ENCODE measurements around the gene LTA4H.

The LTA4H gene

DNA sequence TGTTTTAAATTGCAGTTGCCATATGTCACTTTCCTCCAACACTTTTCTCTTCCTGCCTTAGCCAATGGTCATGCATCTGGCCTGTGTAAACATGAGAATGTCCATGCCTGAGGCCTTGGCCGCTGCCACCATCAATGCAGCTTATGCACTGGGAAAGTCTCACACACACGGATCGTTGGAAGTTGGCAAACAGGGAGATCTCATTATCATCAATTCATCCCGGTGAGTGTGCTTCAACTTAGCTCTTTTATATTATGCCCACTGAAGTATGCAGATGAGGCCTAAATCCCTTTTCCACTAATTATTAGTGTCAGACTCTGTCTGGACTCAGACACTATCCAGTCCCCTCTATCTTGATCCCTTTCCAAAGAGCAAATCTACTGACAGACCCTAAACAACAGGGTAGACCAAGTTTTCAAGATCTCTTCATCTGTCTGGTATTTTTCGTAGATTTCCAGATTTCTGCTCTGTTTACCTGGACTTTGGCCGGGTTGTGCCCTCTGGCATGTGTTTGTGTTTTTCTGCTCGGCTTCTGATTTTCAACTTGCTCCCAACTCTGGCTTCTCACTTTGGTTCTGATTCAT is 69.0 kb downstream of the LTA4H start:
- in situ Hi-C loops (cut with MboI; ENCODE audit: low sequenced_read_pairs), result no loop called here

DNA sequence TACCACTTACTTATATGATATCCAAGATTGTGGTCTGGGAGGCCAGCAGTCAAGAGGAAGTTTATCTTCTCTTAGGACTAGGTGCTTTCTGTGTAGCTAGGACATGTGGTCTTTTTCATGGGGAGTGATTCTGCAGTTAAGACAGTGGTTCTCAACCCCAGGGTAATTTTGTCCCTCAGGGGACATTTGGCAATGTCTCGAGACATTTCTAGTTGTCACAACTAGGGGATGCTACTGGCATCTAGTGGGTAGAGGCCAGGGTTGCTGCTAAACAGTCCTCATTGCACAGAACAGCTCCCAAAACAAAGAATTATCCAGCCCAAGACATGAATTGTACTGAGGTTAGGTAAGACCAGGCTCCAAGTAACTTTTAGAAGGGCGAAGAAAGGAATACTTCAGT is 72.3 kb downstream of the LTA4H start:
- in situ Hi-C loops (cut with MboI; ENCODE audit: low sequenced_read_pairs), result no loop called here

DNA sequence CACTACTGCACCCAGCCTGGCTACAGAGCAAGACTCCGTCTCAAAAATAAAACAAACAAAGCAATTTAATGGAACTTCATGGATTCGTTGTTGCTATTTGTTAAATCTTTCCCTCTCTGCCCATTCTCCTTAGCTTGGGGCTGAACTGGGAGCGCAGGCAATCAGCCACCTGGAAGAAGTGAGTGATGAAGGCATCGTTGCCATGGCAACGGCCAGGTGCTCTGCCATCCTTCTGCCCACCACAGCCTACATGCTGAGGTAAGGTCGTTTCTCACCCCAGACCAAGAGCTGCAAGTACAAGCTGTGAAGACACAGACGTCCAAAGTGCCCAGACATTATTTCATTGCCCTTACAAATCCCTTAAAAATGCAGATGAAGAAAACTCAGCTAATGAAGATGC is 73.2 kb downstream of the LTA4H start:
- in situ Hi-C loops (cut with MboI; ENCODE audit: low sequenced_read_pairs), result no loop called here

DNA sequence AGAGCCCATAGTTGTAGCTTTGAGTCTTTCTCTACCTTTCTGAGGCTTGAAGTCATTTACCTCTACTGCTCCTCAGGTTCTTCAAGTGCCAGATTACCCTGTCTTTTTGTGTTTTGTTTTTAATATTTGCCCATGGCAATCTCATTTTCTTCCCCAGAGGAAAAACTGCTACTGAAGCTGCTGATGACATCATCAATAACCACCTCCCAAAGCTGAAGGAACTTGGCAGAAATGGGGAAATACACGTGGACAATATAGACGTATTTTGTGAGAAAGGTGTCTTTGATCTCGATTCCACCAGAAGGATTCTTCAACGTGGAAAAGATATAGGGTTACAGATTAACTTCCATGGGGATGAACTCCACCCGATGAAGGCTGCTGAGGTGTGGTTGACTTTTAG is 75.1 kb downstream of the LTA4H start:
- in situ Hi-C loops (cut with MboI; ENCODE audit: low sequenced_read_pairs), result no loop called here

DNA sequence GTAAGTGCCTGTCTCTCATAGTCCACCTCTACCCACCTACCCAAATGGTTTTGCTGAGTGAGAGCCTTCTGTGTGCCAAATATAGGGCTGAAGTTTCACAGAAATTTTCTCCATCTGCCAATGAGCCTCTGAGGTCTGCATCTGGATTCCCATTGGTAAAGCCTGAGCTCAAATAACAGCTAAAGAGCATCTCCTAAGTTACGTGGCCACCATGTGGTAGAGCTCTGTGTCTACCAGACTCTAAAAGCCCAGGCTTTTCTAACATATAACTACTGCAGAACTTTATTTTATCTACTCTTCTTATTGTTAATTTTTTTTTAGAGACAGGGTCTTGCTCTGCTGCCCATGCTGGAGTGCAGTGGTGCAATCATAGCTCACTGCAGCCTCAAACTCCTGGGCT is 76.3 kb downstream of the LTA4H start:
- in situ Hi-C loops (cut with MboI; ENCODE audit: low sequenced_read_pairs), result no loop called here

DNA sequence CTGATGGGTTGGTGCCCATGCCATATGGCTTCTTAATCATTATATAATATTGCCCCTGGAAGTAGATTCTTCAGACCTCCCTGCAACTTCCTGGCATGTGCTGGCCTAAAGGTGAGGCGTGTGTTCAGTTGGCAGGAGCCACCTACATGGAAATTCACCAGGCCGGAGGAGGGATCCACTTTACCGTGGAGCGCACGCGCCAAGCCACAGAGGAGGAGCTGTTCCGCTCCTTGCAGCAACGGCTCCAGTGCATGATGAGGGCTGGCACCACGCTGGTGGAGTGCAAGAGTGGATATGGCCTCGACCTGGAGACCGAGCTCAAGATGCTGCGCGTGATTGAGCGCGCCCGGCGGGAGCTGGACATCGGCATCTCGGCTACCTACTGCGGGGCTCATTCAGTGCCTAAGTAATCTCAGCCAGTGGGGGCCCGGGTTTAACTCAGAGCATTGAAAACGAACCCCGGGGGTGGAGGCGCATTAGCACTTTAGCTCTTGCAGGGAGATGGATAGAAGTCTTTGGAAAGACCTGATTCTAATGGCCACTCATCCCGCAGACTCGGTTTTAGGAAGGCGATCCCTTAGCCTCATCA is 78.7 kb downstream of the LTA4H start:
- in situ Hi-C loops (cut with MboI; ENCODE audit: low sequenced_read_pairs), result no loop called here

DNA sequence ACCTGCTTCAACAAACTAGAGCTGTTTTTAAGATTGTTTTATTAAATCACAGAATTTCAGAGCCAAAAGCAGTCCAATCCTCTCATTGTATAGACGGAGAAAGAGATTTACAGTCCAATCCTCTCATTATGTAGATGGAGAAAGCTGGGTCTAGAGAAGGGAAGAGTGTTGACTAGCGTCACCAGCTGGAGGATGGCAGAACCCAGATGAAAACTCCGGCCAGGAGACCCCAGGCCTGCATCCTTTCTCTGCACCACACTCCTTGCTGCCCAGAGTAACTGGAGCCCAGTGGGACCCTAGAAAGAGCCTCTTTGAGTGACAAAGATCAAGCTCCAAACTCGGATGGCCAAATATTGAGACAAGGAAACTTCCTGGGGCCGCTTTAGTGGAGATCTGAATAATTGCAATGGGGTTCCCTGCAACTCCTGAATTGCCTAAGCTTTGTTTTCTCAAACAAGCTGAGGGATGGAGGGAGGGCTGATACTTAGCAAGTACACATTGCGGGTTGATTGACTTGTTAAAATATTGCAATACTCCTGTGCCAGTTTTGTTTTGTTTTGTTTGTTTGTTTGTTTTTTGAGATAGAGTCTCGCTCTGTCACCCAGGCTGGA is 79.7 kb downstream of the LTA4H start:
- in situ Hi-C loops (cut with MboI; ENCODE audit: low sequenced_read_pairs), result no loop called here

DNA sequence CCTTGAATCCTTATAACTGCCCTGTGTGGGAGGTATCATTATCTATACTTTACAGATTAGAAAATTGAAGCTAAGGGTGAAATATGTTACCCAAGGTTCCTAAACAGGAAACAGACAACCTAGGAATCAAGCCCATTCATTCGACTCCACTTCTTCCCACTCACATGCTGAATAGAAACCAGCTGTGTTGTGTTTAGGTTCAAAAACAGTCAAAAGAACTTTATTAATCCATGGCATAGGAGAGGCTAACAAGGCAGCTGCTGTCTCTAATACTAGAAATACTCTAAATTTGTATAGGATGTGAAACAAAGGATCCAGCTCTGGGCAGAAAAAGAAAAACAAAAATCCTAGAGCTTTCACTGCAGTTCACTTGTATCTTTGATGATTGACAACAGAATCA is 82.4 kb downstream of the LTA4H start:
- in situ Hi-C loops (cut with MboI; ENCODE audit: low sequenced_read_pairs), result no loop called here

DNA sequence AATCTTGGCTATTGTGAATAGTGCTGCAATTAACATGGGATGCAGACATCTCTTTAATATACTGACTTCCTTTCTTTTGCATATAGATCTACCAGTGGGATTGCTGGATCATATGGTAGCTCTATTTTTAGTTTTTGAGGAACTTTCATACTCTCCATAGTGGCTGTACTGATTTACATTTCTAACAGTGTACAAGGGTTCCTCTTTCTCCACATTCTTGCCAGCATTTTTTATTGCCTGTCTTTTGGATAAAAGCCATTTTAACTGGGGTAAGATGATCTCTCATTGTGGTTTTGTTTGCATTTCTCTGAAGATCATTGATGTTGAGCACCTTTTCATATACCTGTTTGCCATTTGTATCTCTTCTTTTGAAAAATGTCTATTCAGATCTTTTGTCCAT is 83.9 kb downstream of the LTA4H start:
- in situ Hi-C loops (cut with MboI; ENCODE audit: low sequenced_read_pairs), result no loop called here

All from HL-60/S4 (cell line).